Neutrophil (primary cell): Measurements from ENCODE around the gene COMT.
"Not testable (repeated sequence)": the region's sequence is repeated elsewhere in the genome, so short reads cannot be mapped to it uniquely, and the experiment has no call there.

Experiments
- H3K27ac ChIP-seq: fragments of 200-600 bp; sonication (generic); 2 replicates; pipeline ENCODE4 v1.5.1; 2016; ENCODE audit warnings: mild to moderate bottlenecking, moderate library complexity
- H3K27me3 ChIP-seq: fragments of 200-600 bp; sonication (generic); 2 replicates; pipeline ENCODE4 v1.6.0; 2016; ENCODE audit warnings: mild to moderate bottlenecking
- H3K36me3 ChIP-seq: fragments of 200-600 bp; sonication (generic); 2 replicates; pipeline ENCODE4 v1.5.1; 2017
- H3K4me1 ChIP-seq, 2 experiments: fragments of 200-600 bp in 1 of 2; sonication (generic) in 1 of 2; 1 replicate in 1 of 2; 2 replicates in 1 of 2; pipeline versions ENCODE4 v1.5.1 to v1.6.1; 2013 to 2016; ENCODE audit warnings: low read depth in 1 of 2, low read length in 1 of 2, mild to moderate bottlenecking in 1 of 2, moderate library complexity in 1 of 2; ENCODE audit not compliant: control insufficient read depth in 1 of 2, insufficient read depth in 1 of 2
- H3K4me3 ChIP-seq, 2 experiments: fragments of 200-600 bp in 1 of 2; sonication (generic) in 1 of 2; 1 replicate in 1 of 2; 2 replicates in 1 of 2; pipeline ENCODE4 v1.5.1; 2013 to 2016; ENCODE audit warnings: low read depth in 1 of 2, low read length in 1 of 2, mild to moderate bottlenecking in 1 of 2, moderate library complexity in 1 of 2
- H3K9me3 ChIP-seq: fragments of 200-600 bp; sonication (generic); 2 replicates; pipeline ENCODE4 v1.5.1; 2016
- CTCF ChIP-seq: fragments of 200-600 bp; sonication (generic); IDR thresholded peaks from 2 replicates; pipeline ENCODE4 v1.5.1; 2016; ENCODE audit warnings: antibody characterized with exemption

COMT gene

GRCh38 chr22:19921544-19922081 lies 20.0 kb upstream of the COMT start:
- H3K36me3 ChIP-seq, result peaks cover 34% of the 10 kb centered on the region
- no peaks in the 10 kb centered on the region for H3K9me3 ChIP-seq
- TF ChIP-seq CTCF, result no peak
- H3K4me3 ChIP-seq, result no peak overlapping the region
- no peak overlapping the region for H3K27ac ChIP-seq
- H3K27me3 ChIP-seq, result no peaks in the 10 kb centered on the region
- no peaks in the 10 kb centered on the region for H3K4me1 ChIP-seq

- H3K9me3 ChIP-seq, result no peaks in the 10 kb centered on the region
- H3K4me1 ChIP-seq, result no peaks in the 10 kb centered on the region
- H3K36me3 ChIP-seq, result peaks cover 11% of the 10 kb centered on the region
- no peak overlapping the region for H3K4me3 ChIP-seq
- no peak for TF ChIP-seq CTCF
- H3K27me3 ChIP-seq, result no peaks in the 10 kb centered on the region
- no peak overlapping the region for H3K27ac ChIP-seq
Observed at GRCh38 chr22:19923914-19924513, 17.6 kb upstream of the COMT start.

GRCh38 chr22:19926028-19926427 lies 15.5 kb upstream of the COMT start:
- H3K4me3 ChIP-seq, H3K27me3 ChIP-seq, H3K9me3 ChIP-seq, H3K27ac ChIP-seq, H3K4me1 ChIP-seq: not testable (repeated sequence)
- H3K36me3 ChIP-seq, result peaks cover 18% of the 10 kb centered on the region

GRCh38 chr22:19927696-19928095 lies 13.9 kb upstream of the COMT start:
- Histone ChIP-seq H3K27ac (no peak overlapping the region), H3K27me3 (no peaks in the 10 kb centered on the region), H3K4me3 (no peak overlapping the region), H3K36me3 (peaks cover 18% of the 10 kb centered on the region), H3K4me1 (peaks cover 5% of the 10 kb centered on the region in 2 experiments), H3K9me3 (no peaks in the 10 kb centered on the region)
- TF ChIP-seq CTCF, result no peak

GRCh38 chr22:19928207-19928606 lies 13.4 kb upstream of the COMT start:
- Histone ChIP-seq H3K27me3 (no peaks in the 10 kb centered on the region), H3K36me3 (peaks cover 18% of the 10 kb centered on the region), H3K9me3 (no peaks in the 10 kb centered on the region), H3K4me3 (no peak overlapping the region), H3K4me1 (peaks cover 6% of the 10 kb centered on the region in 2 experiments), H3K27ac (no peak overlapping the region)
- TF ChIP-seq CTCF, result no peak

GRCh38 chr22:19929586-19930550 lies 11.7 kb upstream of the COMT start:
- peaks cover 13% of the 10 kb centered on the region for H3K36me3 ChIP-seq
- peaks cover 6% of the 10 kb centered on the region in 2 experiments for H3K4me1 ChIP-seq
- H3K27me3 ChIP-seq, result no peaks in the 10 kb centered on the region
- TF ChIP-seq CTCF, result no peak
- no peak overlapping the region for H3K4me3 ChIP-seq
- H3K9me3 ChIP-seq, result no peaks in the 10 kb centered on the region
- no peak overlapping the region for H3K27ac ChIP-seq
